Heart left ventricle (tissue), 13 donors: Measurements from ENCODE around the gene RAI1.

Source experiments
- CTCF ChIP-seq, 12 donors: fragments of 200-600 bp; sonication (generic) in 4 of 12; IDR thresholded peaks; one replicate each; pipeline versions ENCODE4 v1.5.0 to v1.8.0; 2018 to 2022; ENCODE audit warnings: antibody characterized with exemption in 12 of 12, mild to moderate bottlenecking in 5 of 12
- POLR2A ChIP-seq, 2 donors: fragments of 450-650 bp; IDR thresholded peaks; one replicate each; pipeline ENCODE4 v1.6.1; 2017; ENCODE audit warnings: antibody characterized with exemption in 2 of 2, mild to moderate bottlenecking in 2 of 2, moderate library complexity in 2 of 2
- donor health status: ischemic (EF 13 %, LVEDD 7.1; RV severe dilation, severe dysfunction).
- donor health status: DM: no; HTN: yes; CAD: no.
- donor health status: DM: no; HTN: no; CAD: no.
- donor health status: ischemic (EF 25% LVEDD 6.9; RV normal size, moderate dysfunction).
- donor health status: ischemic (EF 25% LVEDD 5.7; RV mildly dilated, moderate dysfunction).
- donor health status: ischemic (EF 35%, LVEDD 5.7; RV mildly dilated, moderate dysfunction).
- donor health status: nonischemic (EF 11% LVEDD 7.7; RV severe dilation, severe dysfunction).
- donor health status: DM: yes; HTN: yes; CAD: no.
- donor health status: PGD.
- donor health status: ischemic (EF 29% LVEDD 5.4; RV normal size, mild dysfunction).
- donor health status: nonischemic (EF 23%, LVEDD 6.1; RV moderate dilation, normal function).

DNA sequence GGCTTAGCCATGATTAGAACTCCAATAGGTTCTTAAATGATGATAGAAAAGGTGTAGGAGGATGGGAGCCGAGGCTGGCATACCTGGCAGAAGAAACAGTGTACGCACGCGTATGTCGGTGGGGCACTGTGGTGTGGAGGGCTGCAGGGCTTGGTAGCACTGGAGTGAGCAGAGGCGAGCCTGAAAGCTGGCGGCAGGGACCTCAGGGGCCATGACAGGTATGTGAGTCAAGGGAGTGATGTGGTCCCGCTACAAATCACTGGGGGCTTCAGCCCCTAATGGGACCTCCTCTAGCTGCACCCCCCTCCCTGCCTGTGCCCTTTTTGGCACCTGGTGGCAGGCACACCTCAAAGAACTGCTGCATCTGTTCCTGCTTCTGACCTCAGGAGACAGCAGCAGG, 67.3 kb downstream of the RAI1 start:
- TF ChIP-seq POLR2A (IDR thresholded peaks at IDR 0.05) = no peak
- no peak for TF ChIP-seq CTCF (IDR thresholded peaks at IDR 0.05)
